Nephron progenitor cell (in vitro differentiated cells): ENCODE data around the gene ZNF91.

ENCODE experiments used
- DNase-seq: peaks from one replicate; pipeline ENCODE4 v3.0.0; 2021
- H3K27ac Mint-ChIP-seq: 2 replicates; pipeline ENCODE4 v1.8.0; 2021; ENCODE audit warnings: mild to moderate bottlenecking, moderate library complexity, mixed read lengths
- H3K27me3 Mint-ChIP-seq: 2 replicates; pipeline ENCODE4 v1.8.0; 2021; ENCODE audit warnings: mild to moderate bottlenecking, low read depth, mixed read lengths; ENCODE audit not compliant: poor library complexity
- H3K36me3 Mint-ChIP-seq: 2 replicates; pipeline ENCODE4 v1.8.0; 2021; ENCODE audit warnings: low read depth, mixed read lengths
- H3K4me1 Mint-ChIP-seq: 2 replicates; pipeline ENCODE4 v1.8.0; 2021; ENCODE audit warnings: mixed read lengths
- H3K4me3 Mint-ChIP-seq: 2 replicates; pipeline ENCODE4 v1.8.0; 2021; ENCODE audit warnings: mild to moderate bottlenecking, moderate library complexity, mixed read lengths
- H3K9me3 Mint-ChIP-seq: 2 replicates; pipeline ENCODE4 v1.8.0; 2021; ENCODE audit warnings: mild to moderate bottlenecking, moderate library complexity, mixed read lengths
- CTCF ChIP-seq: fragments of 200-600 bp; sonication (generic); IDR thresholded peaks from 2 replicates; pipeline ENCODE4 v1.5.0; 2021; ENCODE audit warnings: antibody characterized with exemption

ZNF91 gene

GRCh38 chr19:23314505-23315251 is 80.6 kb downstream of the ZNF91 start:
- no peaks in the 10 kb centered on the region for H3K27me3 Mint-ChIP-seq
- H3K4me1 Mint-ChIP-seq = no peaks in the 10 kb centered on the region
- no peak overlapping the region for H3K27ac Mint-ChIP-seq
- peaks cover 6% of the 10 kb centered on the region for H3K36me3 Mint-ChIP-seq
- no peak for DNase-seq
- peaks cover 66% of the 10 kb centered on the region for H3K9me3 Mint-ChIP-seq
- no peak overlapping the region for H3K4me3 Mint-ChIP-seq
- TF ChIP-seq CTCF = no peak

- Mint-ChIP-seq H3K27me3 (no peaks in the 10 kb centered on the region), H3K9me3 (peaks cover 58% of the 10 kb centered on the region), H3K36me3 (peaks cover 8% of the 10 kb centered on the region)
Measured at GRCh38 chr19:23313196-23313595, 82.1 kb downstream of the ZNF91 start.

GRCh38 chr19:23312515-23312914 is 82.8 kb downstream of the ZNF91 start:
- peaks cover 57% of the 10 kb centered on the region for H3K9me3 Mint-ChIP-seq
- no peak overlapping the region for H3K27ac Mint-ChIP-seq
- TF ChIP-seq CTCF = no peak
- no peaks in the 10 kb centered on the region for H3K27me3 Mint-ChIP-seq
- DNase-seq = no peak
- H3K4me1 Mint-ChIP-seq = no peaks in the 10 kb centered on the region
- H3K4me3 Mint-ChIP-seq = no peak overlapping the region
- peaks cover 15% of the 10 kb centered on the region for H3K36me3 Mint-ChIP-seq

More at GRCh38 chr19:23313196-23313595, 82.1 kb downstream of the ZNF91 start:
- Mint-ChIP-seq H3K4me1 (no peaks in the 10 kb centered on the region), H3K4me3 (no peak overlapping the region), H3K27ac (no peak overlapping the region)
- TF ChIP-seq CTCF = no peak
- DNase-seq = no peak

GRCh38 chr19:23311551-23311950 is 83.7 kb downstream of the ZNF91 start:
- H3K9me3 Mint-ChIP-seq = peaks cover 61% of the 10 kb centered on the region
- H3K36me3 Mint-ChIP-seq = peaks cover 22% of the 10 kb centered on the region
- H3K4me1 Mint-ChIP-seq = no peaks in the 10 kb centered on the region
- no peak for TF ChIP-seq CTCF
- DNase-seq = no peak
- no peak overlapping the region for H3K27ac Mint-ChIP-seq
- H3K27me3 Mint-ChIP-seq = no peaks in the 10 kb centered on the region
- no peak overlapping the region for H3K4me3 Mint-ChIP-seq

- Mint-ChIP-seq H3K4me3 (no peak overlapping the region), H3K9me3 (peaks cover 63% of the 10 kb centered on the region), H3K4me1 (no peaks in the 10 kb centered on the region), H3K27ac (no peak overlapping the region), H3K36me3 (peaks cover 22% of the 10 kb centered on the region), H3K27me3 (no peaks in the 10 kb centered on the region)
- DNase-seq = no peak
- no peak for TF ChIP-seq CTCF
Measured at GRCh38 chr19:23310729-23311211, 84.5 kb downstream of the ZNF91 start.

- no peak for TF ChIP-seq CTCF
- Mint-ChIP-seq H3K27me3 (no peaks in the 10 kb centered on the region), H3K4me3 (no peak overlapping the region), H3K36me3 (peaks cover 22% of the 10 kb centered on the region), H3K9me3 (peaks cover 63% of the 10 kb centered on the region), H3K4me1 (no peaks in the 10 kb centered on the region), H3K27ac (no peak overlapping the region)
- no peak for DNase-seq
Measured at GRCh38 chr19:23309926-23310325, 85.3 kb downstream of the ZNF91 start.
